Caco-2 (cell line): Measurements from ENCODE around the gene AUTS2. TPM values are rescaled to one million over a fixed set of nuclear protein-coding genes. Genes with fewer than 3 reads are reported as not detected.

ENCODE experiments used
- BruUV-seq: library from RNA; stranded (reverse); fragments of 400-500 nt; replicated peaks from 2 replicates; lab custom pipeline; 2021; lab: Mats Ljungman, UMichigan
- CTCF ChIA-PET: fragments of 300-600 bp; sonication (Branson Sonifier 250); formaldehyde crosslinking; loops from one replicate; lab custom pipeline; 2022; ENCODE audit warnings: antibody characterized with exemption; lab: Charles Lee
- POLR2A ChIA-PET: fragments of 300-600 bp; sonication (Branson Sonifier 250); formaldehyde crosslinking; loops from one replicate; lab custom pipeline; 2022; ENCODE audit warnings: antibody characterized with exemption; lab: Charles Lee
- DNase-seq, 2 experiments: peaks; one replicate each; pipeline versions ENCODE4 v3.0.0 to v3.0.0-alpha.2; 2020 to 2022
- H3K27me3 ChIP-seq: replicated peaks from 2 replicates; pipeline ENCODE4 v1.6.0; 2011; ENCODE audit warnings: low read length; ENCODE audit not compliant: control insufficient read depth, insufficient read depth
- H3K36me3 ChIP-seq: 2 replicates; pipeline ENCODE4 v1.5.1; 2011; ENCODE audit warnings: low read length; ENCODE audit not compliant: control insufficient read depth, insufficient read depth
- H3K4me1 ChIP-seq: fragments of 250-450 bp; sonication (Bioruptor Pico); 2 replicates; pipeline ENCODE4 v1.5.1; 2020; ENCODE audit warnings: mild to moderate bottlenecking
- H3K4me3 ChIP-seq: 2 replicates; pipeline ENCODE4 v1.5.1; 2011; ENCODE audit warnings: low read depth, mild to moderate bottlenecking, control low read depth, low read length
- H3K9me3 ChIP-seq: fragments of 250-450 bp; sonication (Bioruptor Pico); 2 replicates; pipeline ENCODE4 v1.5.1; 2020; ENCODE audit warnings: mild to moderate bottlenecking, moderate library complexity
- H3K27ac Mint-ChIP-seq: one replicate; pipeline ENCODE4 v1.8.0; 2022; ENCODE audit warnings: mixed read lengths; ENCODE audit not compliant: unreplicated experiment
- H3K27me3 Mint-ChIP-seq: one replicate; pipeline ENCODE4 v1.8.0; 2022; ENCODE audit warnings: mixed read lengths; ENCODE audit not compliant: insufficient read depth, unreplicated experiment
- H3K36me3 Mint-ChIP-seq: one replicate; pipeline ENCODE4 v1.8.0; 2022; ENCODE audit warnings: mild to moderate bottlenecking, mixed read lengths; ENCODE audit not compliant: insufficient read depth, unreplicated experiment
- H3K4me1 Mint-ChIP-seq: one replicate; pipeline ENCODE4 v1.8.0; 2022; ENCODE audit warnings: low read depth, mixed read lengths; ENCODE audit not compliant: unreplicated experiment
- H3K4me3 Mint-ChIP-seq: one replicate; pipeline ENCODE4 v1.8.0; 2022; ENCODE audit warnings: mild to moderate bottlenecking, moderate library complexity, mixed read lengths; ENCODE audit not compliant: unreplicated experiment
- H3K9me3 Mint-ChIP-seq: one replicate; pipeline ENCODE4 v1.8.0; 2022; ENCODE audit warnings: mixed read lengths; ENCODE audit not compliant: unreplicated experiment
- CTCF ChIP-seq, 2 experiments: fragments of 200-600 bp in 1 of 2; IDR thresholded peaks; 1 replicate in 1 of 2; 2 replicates in 1 of 2; pipeline versions ENCODE4 v1.5.1 to v1.8.0; 2011 to 2022; ENCODE audit warnings: antibody characterized with exemption in 1 of 2, control low read depth in 1 of 2, inconsistent platforms in 1 of 2, low read depth in 1 of 2, low read length in 1 of 2, mild to moderate bottlenecking in 1 of 2, moderate library complexity in 1 of 2; ENCODE audit not compliant: insufficient read depth in 1 of 2, severe bottlenecking in 1 of 2, unreplicated experiment in 1 of 2
- intact Hi-C: fragments of 100-400 bp; cut with micrococcal nuclease; formaldehyde crosslinking; loops from one replicate; pipeline ENCODE4 v1.10.0; 2022; ENCODE audit not compliant: unreplicated experiment
- total RNA-seq: library from RNA; stranded (reverse); gene quantifications from 2 replicates; pipeline ENCODE4 v1.2.3, GENCODE V29; 2022

The AUTS2 gene
- total RNA-seq, 1 experiment from 2014 or later = 37.1 TPM

GRCh38 chr7:69706070-69706469, 107.8 kb downstream of the AUTS2 start:
- intact Hi-C loops = no loop called here
- Mint-ChIP-seq H3K9me3 (no peaks in the 10 kb centered on the region), H3K36me3 (no peaks in the 10 kb centered on the region), H3K27me3 (peaks cover 33% of the 10 kb centered on the region), H3K4me1 (peaks cover 6% of the 10 kb centered on the region), H3K4me3 (no peak overlapping the region), H3K27ac (no peak overlapping the region)
- no peak overlapping the region for H3K4me3 ChIP-seq
- H3K4me1 ChIP-seq = no peaks in the 10 kb centered on the region
- no TSS peak for BruUV-seq
- H3K36me3 ChIP-seq = no peaks in the 10 kb centered on the region
- CTCF ChIA-PET = no interaction called here
- no peak for TF ChIP-seq CTCF (IDR thresholded peaks at IDR 0.05; ENCODE audit: insufficient read depth in 1 of 2, low read depth in 1 of 2, low read length in 1 of 2, severe bottlenecking in 1 of 2, unreplicated experiment in 1 of 2)
- no peaks in the 10 kb centered on the region for H3K9me3 ChIP-seq
- POLR2A ChIA-PET = no interaction called here
- H3K27me3 ChIP-seq = no peaks in the 10 kb centered on the region; the same call in none of the 2 replicates
- no peak for DNase-seq

GRCh38 chr7:69708857-69709256, 110.6 kb downstream of the AUTS2 start:
- peaks cover 38% of the 10 kb centered on the region for H3K27me3 Mint-ChIP-seq
- H3K27ac Mint-ChIP-seq = no peak overlapping the region
- intact Hi-C loops = no loop called here
- ChIA-PET POLR2A (no interaction called here), CTCF (no interaction called here)
- no peaks in the 10 kb centered on the region for H3K4me1 ChIP-seq
- peaks cover 7% of the 10 kb centered on the region for H3K4me1 Mint-ChIP-seq
- H3K4me3 Mint-ChIP-seq = no peak overlapping the region
- H3K36me3 Mint-ChIP-seq = no peaks in the 10 kb centered on the region
- no peak for TF ChIP-seq CTCF (IDR thresholded peaks at IDR 0.05; ENCODE audit: insufficient read depth in 1 of 2, low read depth in 1 of 2, low read length in 1 of 2, severe bottlenecking in 1 of 2, unreplicated experiment in 1 of 2)
- no peaks in the 10 kb centered on the region for H3K9me3 Mint-ChIP-seq
- DNase-seq = no peak
- no peaks in the 10 kb centered on the region for H3K9me3 ChIP-seq
- no peaks in the 10 kb centered on the region for H3K36me3 ChIP-seq
- H3K4me3 ChIP-seq = no peak overlapping the region
- no peaks in the 10 kb centered on the region; the same call in none of the 2 replicates for H3K27me3 ChIP-seq
- BruUV-seq = no TSS peak

- Histone ChIP-seq H3K36me3 (no peaks in the 10 kb centered on the region), H3K27me3 (peaks cover 1% of the 10 kb centered on the region), H3K4me1 (no peaks in the 10 kb centered on the region), H3K9me3 (no peaks in the 10 kb centered on the region), H3K4me3 (no peak overlapping the region)
- peaks cover 7% of the 10 kb centered on the region for H3K4me1 Mint-ChIP-seq
- no peaks in the 10 kb centered on the region for H3K9me3 Mint-ChIP-seq
- peaks cover 43% of the 10 kb centered on the region for H3K27me3 Mint-ChIP-seq
- TF ChIP-seq CTCF (IDR thresholded peaks at IDR 0.05; ENCODE audit: insufficient read depth in 1 of 2, low read depth in 1 of 2, low read length in 1 of 2, severe bottlenecking in 1 of 2, unreplicated experiment in 1 of 2) = no peak
- ChIA-PET POLR2A (no interaction called here), CTCF (no interaction called here)
- intact Hi-C loops = no loop called here
- BruUV-seq = no TSS peak
- H3K27ac Mint-ChIP-seq = no peak overlapping the region
- no peak for DNase-seq
- no peaks in the 10 kb centered on the region for H3K36me3 Mint-ChIP-seq
- no peak overlapping the region for H3K4me3 Mint-ChIP-seq
These were observed 112.6 kb downstream of the AUTS2 start for GRCh38 chr7:69710768-69711438.
